Cortex of kidney (tissue), 1 donor: Measurements from ENCODE around the gene MPHOSPH10.
"Not testable (repeated sequence)": the region's sequence is repeated elsewhere in the genome, so short reads cannot be mapped to it uniquely, and the experiment has no call there.

Source experiments
- DNase-seq: peaks from one replicate; lab custom pipeline; 2025; lab: John Stamatoyannopoulos, UW

MPHOSPH10 gene

GRCh38 chr2:71178836-71179235 lies 48.4 kb downstream of the MPHOSPH10 start:
- not testable (repeated sequence) for DNase-seq

DNA sequence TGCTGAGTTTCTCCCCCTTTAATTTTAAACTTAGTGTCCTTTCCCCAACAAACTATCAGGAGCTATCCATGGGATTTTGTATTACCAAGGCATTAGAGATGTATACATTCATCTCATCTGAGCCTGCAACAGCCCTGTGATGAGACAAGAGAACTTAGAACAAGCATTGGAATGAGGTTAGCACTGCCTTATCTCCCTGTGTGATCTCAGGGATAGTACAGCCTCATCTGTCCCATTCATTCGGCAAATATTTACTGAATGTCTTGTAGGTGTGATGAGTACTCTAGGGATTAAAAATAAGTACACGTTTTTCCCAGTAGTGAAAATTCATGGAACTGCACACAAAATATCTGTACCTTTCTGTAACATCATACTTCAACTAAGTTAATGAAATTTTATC lies 50.9 kb downstream of the MPHOSPH10 start:
- DNase-seq = no peak

GRCh38 chr2:71183306-71184115 lies 53.1 kb downstream of the MPHOSPH10 start:
- DNase-seq = not testable (repeated sequence)

- no peak for DNase-seq
These were observed 56.5 kb downstream of the MPHOSPH10 start for GRCh38 chr2:71186973-71187372.

DNA sequence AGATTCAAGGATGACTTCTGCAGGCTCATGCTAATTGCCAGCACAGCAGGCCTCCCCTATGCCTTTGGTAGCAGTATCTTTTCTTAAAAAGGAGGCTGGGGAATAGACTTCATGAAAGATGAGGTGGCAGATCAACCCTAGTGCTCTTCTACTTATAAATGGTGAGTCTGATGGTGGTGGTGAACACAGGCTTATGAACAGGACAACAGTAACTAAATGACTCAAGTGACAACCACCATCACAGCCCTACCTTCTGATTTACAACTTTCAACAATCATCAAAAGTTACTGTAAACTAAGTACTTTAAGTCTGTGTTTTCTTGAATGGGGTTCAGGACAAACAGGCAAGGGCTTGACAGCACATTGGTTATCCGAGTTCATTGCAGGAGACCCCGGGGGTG lies 57.2 kb downstream of the MPHOSPH10 start:
- DNase-seq = no peak

- no peak for DNase-seq
These were observed 60.5 kb downstream of the MPHOSPH10 start for GRCh38 chr2:71190656-71191569.

- DNase-seq = no peak
These were observed 61.1 kb downstream of the MPHOSPH10 start for GRCh38 chr2:71191570-71191943.
